Dedifferentiated amniotic fluid mesenchymal stem cell (primary cell): ENCODE data around the gene JAZF1.
A peak's percentile ranks its signal among the peaks of the same experiment; 100 is the strongest.

Experiments
- DNase-seq: peaks from one replicate; pipeline ENCODE4 v3.0.0-alpha.2; 2016; ENCODE audit errors: extremely low spot score

The JAZF1 gene

GRCh38 chr7:27969346-27969745 lies 211.2 kb downstream of the JAZF1 start:
- DNase-seq, result no peak

- DNase-seq, result no peak
These were observed 213.0 kb downstream of the JAZF1 start for GRCh38 chr7:27967639-27968038.

GRCh38 chr7:27966219-27966780 lies 214.3 kb downstream of the JAZF1 start:
- DNase-seq, result no peak

GRCh38 chr7:27965650-27966049 lies 214.9 kb downstream of the JAZF1 start:
- peak; percentile 32 for DNase-seq

GRCh38 chr7:27964820-27965219 lies 215.8 kb downstream of the JAZF1 start:
- DNase-seq, result no peak

- DNase-seq, result no peak
These were observed 217.5 kb downstream of the JAZF1 start for GRCh38 chr7:27963056-27963455.

GRCh38 chr7:27962273-27962672 lies 218.3 kb downstream of the JAZF1 start:
- DNase-seq, result no peak

GRCh38 chr7:27961255-27961654 lies 219.3 kb downstream of the JAZF1 start:
- DNase-seq, result peak; percentile 54

- DNase-seq, result no peak
These were observed 220.2 kb downstream of the JAZF1 start for GRCh38 chr7:27960415-27960814.

- DNase-seq, result no peak
These were observed 221.6 kb downstream of the JAZF1 start for GRCh38 chr7:27958933-27959548.

- DNase-seq, result no peak
These were observed 225.0 kb downstream of the JAZF1 start for GRCh38 chr7:27955596-27955995.

GRCh38 chr7:27955011-27955410 lies 225.6 kb downstream of the JAZF1 start:
- no peak for DNase-seq

- DNase-seq, result no peak
These were observed 226.8 kb downstream of the JAZF1 start for GRCh38 chr7:27953777-27954176.

- no peak for DNase-seq
These were observed 227.2 kb downstream of the JAZF1 start for GRCh38 chr7:27953361-27953760.

- peak; percentile 85 for DNase-seq
These were observed 227.9 kb downstream of the JAZF1 start for GRCh38 chr7:27952456-27953285.

- no peak for DNase-seq
These were observed 230.5 kb downstream of the JAZF1 start for GRCh38 chr7:27950123-27950522.

- DNase-seq, result no peak
These were observed 231.7 kb downstream of the JAZF1 start for GRCh38 chr7:27948861-27949260.

GRCh38 chr7:27947586-27948278 lies 232.9 kb downstream of the JAZF1 start:
- no peak for DNase-seq

- DNase-seq, result no peak
These were observed 234.2 kb downstream of the JAZF1 start for GRCh38 chr7:27946351-27946750.

GRCh38 chr7:27945058-27945795 lies 235.4 kb downstream of the JAZF1 start:
- no peak for DNase-seq

GRCh38 chr7:27944643-27945042 lies 236.0 kb downstream of the JAZF1 start:
- peak; percentile 27 for DNase-seq

- DNase-seq, result no peak
These were observed 237.4 kb downstream of the JAZF1 start for GRCh38 chr7:27943241-27943640.
